ENCODE results near the gene CLK1. TPM values are rescaled to one million over a fixed set of nuclear protein-coding genes. Genes with fewer than 3 reads are reported as not detected.

The CLK1 gene
- total and polyA plus RNA-seq, 2 of the 13 experiments (the other 11 are each of a cell fraction or from before 2014, with no cell fraction given) = 66.6 to 101 TPM

- no peak for TF ChIP-seq REST (IDR thresholded peaks at IDR 0.05; ENCODE audit: borderline replicate concordance in 1 of 2, low read depth in 1 of 2, low read length in 2 of 2)
- TF ChIP-seq SRSF9 (IDR thresholded peaks at IDR 0.05; ENCODE audit: borderline replicate concordance, insufficient read depth, low read depth, low read length, poor library complexity, severe bottlenecking) = no peak
- TF ChIP-seq ZNF547 (CRISPR knock-in tag; IDR thresholded peaks at IDR 0.05) = peak; percentile 77
- peak; percentile 65; the same call in 1 of the 2 replicates for TF ChIP-seq MXD1 (CRISPR knock-in tag; IDR thresholded peaks at IDR 0.05)
- TF ChIP-seq SYNCRIP (IDR thresholded peaks at IDR 0.05; ENCODE audit: insufficient read depth, low read depth, low read length) = no peak
- TF ChIP-seq ARHGAP35 (CRISPR knock-in tag; IDR thresholded peaks at IDR 0.05; ENCODE audit: borderline replicate concordance) = no peak
- TF ChIP-seq ZNF569 (CRISPR knock-in tag; IDR thresholded peaks at IDR 0.05; ENCODE audit: borderline replicate concordance) = 0 out of 2 replicates have a peak, but pooled peaks have one; percentile 16
- TF ChIP-seq KLF9 (CRISPR knock-in tag; IDR thresholded peaks at IDR 0.05; ENCODE audit: low read depth) = no peak
- TF ChIP-seq HMGXB3 (CRISPR knock-in tag; IDR thresholded peaks at IDR 0.05; ENCODE audit: borderline replicate concordance) = no peak
- TF ChIP-seq DNMT1 (CRISPR knock-in tag; IDR thresholded peaks at IDR 0.05) = no peak; the same call in 1 of the 2 replicates
- TF ChIP-seq TFAP4 (IDR thresholded peaks at IDR 0.05; ENCODE audit: borderline replicate concordance, low read depth) = peak; percentile 54; the same call in 1 of the 2 replicates
- TF ChIP-seq MAX (IDR thresholded peaks at IDR 0.05) = peak; percentile 88
- TF ChIP-seq ZBTB43 (CRISPR knock-in tag; conservative IDR thresholded peaks at IDR 0.05) = no peak
- TF ChIP-seq TCF7 (IDR thresholded peaks at IDR 0.05; ENCODE audit: low read depth) = no peak
- no peak; the same call in 1 of the 2 replicates for TF ChIP-seq HES4 (CRISPR knock-in tag; IDR thresholded peaks at IDR 0.05; ENCODE audit: borderline replicate concordance)
These were observed 52.1 kb downstream of the CLK1 start (continued) for GRCh38 chr2:200812122-200813022.
